GM12892 (cell line): ENCODE data around the gene TADA2A.
"Not testable (repeated sequence)": the region's sequence is repeated elsewhere in the genome, so short reads cannot be mapped to it uniquely, and the experiment has no call there.

Experiments
- DNase-seq: peaks from one replicate; pipeline ENCODE4 v3.0.0; 2011; ENCODE audit not compliant: insufficient read length
- FAIRE-seq: peaks from 2 replicates; lab custom pipeline; 2011; peaks lifted over from hg19 to GRCh38; lab: Jason Lieb, UNC
- POLR2A ChIP-seq: IDR thresholded peaks from 2 replicates; pipeline ENCODE4 v1.6.1; 2011; ENCODE audit warnings: low read depth, low read length, control low read depth
- POLR2AphosphoS5 ChIP-seq: IDR thresholded peaks from 2 replicates; pipeline ENCODE4 v1.6.1; 2011; ENCODE audit warnings: low read depth, low read length, control low read depth
- TAF1 ChIP-seq: IDR thresholded peaks from 2 replicates; pipeline ENCODE4 v1.6.1; 2011; ENCODE audit warnings: low read depth, mild to moderate bottlenecking, control low read depth, low read length, borderline replicate concordance

The TADA2A gene

GRCh38 chr17:37382056-37382455 is 24.6 kb upstream of the TADA2A start:
- DNase-seq: no peak
- FAIRE-seq: no peak
- TF ChIP-seq POLR2AphosphoS5: no peak
- TF ChIP-seq TAF1: no peak
- TF ChIP-seq POLR2A: no peak

DNA sequence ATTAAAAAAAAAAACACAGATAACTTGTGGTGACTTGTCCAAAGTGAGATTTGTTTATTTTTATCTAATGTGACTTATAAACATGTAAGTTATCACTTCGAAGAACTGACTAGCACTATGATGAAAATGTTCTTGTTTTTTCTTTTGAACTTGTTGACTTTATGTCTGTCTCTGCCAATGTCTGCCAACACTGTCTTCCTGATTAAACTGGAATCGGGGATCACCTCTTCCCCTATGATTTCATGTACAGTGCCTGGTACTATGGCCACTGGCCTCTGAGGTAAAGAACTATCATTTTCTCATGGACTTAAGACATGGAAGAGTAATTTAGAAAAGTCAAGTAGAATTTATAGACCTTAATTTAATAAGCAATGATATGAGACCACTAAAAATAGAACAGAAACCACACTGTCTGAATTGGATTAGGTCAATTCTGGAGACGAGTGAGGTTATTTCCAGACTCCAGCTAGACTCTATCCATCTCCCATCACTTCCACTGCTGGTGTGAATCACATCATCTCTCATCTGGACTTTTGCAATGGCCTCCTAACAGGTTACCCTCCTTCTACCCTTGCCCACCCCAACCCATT is 22.0 kb upstream of the TADA2A start:
- no peak for TF ChIP-seq POLR2AphosphoS5
- TF ChIP-seq TAF1: no peak
- TF ChIP-seq POLR2A: no peak
- no peak for FAIRE-seq
- DNase-seq: no peak

DNA sequence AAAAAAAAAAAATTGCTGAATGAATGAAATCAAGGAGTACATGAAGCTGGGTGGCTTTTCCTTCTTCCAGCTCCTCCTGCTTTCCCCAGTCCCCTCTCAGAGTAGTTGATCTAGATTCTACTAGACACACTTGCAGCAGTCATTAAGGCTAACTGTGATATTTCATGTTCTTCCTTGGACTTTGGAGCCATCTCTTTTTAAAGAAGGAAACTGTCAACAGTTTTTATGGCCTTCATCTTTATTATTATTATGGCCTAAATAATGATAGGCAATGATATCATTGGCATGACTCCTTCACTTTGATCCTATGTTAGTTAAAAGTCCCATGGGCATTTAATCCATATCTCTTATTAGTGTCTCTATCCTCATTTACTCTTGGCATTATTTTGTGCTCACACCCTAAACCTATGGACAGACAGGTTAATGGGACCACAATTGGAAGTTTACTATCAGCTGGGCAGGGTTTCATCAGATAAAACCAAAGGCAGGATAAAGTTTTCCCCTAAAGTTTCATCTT is 21.2 kb upstream of the TADA2A start:
- no peak for TF ChIP-seq TAF1
- TF ChIP-seq POLR2A: no peak
- no peak for TF ChIP-seq POLR2AphosphoS5
- DNase-seq (no peak), FAIRE-seq (no peak)

DNA sequence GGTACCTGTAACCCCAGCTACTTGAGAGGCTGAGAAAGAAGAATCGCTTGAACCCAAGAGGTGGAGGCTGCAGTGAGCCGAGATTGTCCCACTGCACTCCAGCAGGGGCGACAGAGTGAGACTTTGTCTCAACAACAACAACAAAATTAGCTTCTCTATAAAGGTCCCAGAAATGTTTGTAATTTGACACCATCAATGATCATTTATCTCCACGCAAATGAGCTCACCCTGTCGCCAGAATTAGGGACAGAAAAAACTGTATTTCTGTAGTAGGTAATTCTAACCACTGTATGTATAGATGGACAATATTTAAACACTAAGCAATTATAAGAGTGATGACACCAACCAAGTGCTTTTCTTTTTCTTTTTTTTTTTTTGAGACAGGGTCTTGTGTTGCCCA is 20.2 kb upstream of the TADA2A start:
- no peak for TF ChIP-seq POLR2AphosphoS5
- no peak for TF ChIP-seq POLR2A
- no peak for TF ChIP-seq TAF1
- no peak for DNase-seq
- FAIRE-seq: no peak

- no peak for FAIRE-seq
- DNase-seq: no peak
- TF ChIP-seq TAF1: no peak
- TF ChIP-seq POLR2A: no peak
- no peak for TF ChIP-seq POLR2AphosphoS5
Measured at GRCh38 chr17:37388266-37388665, 18.4 kb upstream of the TADA2A start.

GRCh38 chr17:37389160-37389559 is 17.5 kb upstream of the TADA2A start:
- FAIRE-seq (no peak), DNase-seq (no peak)
- TF ChIP-seq POLR2A: no peak
- no peak for TF ChIP-seq POLR2AphosphoS5
- TF ChIP-seq TAF1: no peak

DNA sequence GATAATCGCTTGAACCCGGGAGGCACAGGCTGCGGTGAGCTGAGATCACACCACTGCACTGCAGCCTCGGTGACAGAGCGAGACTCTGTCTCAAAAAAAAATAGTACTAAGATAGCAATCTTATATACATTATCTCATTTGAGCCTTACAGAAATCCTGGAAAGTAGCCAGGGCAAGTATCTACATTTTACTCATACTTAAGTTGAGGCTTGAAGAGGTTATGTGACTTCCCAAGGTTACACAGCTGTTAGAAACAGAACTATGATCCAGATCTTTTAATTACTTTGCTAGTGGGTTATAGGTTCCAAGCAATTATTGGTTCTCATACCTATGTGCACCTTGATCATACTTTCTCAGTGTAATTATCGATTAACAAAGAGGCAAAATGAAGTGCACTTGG is 15.5 kb upstream of the TADA2A start:
- DNase-seq: no peak
- no peak for FAIRE-seq
- no peak for TF ChIP-seq POLR2AphosphoS5
- no peak for TF ChIP-seq POLR2A
- TF ChIP-seq TAF1: no peak

DNA sequence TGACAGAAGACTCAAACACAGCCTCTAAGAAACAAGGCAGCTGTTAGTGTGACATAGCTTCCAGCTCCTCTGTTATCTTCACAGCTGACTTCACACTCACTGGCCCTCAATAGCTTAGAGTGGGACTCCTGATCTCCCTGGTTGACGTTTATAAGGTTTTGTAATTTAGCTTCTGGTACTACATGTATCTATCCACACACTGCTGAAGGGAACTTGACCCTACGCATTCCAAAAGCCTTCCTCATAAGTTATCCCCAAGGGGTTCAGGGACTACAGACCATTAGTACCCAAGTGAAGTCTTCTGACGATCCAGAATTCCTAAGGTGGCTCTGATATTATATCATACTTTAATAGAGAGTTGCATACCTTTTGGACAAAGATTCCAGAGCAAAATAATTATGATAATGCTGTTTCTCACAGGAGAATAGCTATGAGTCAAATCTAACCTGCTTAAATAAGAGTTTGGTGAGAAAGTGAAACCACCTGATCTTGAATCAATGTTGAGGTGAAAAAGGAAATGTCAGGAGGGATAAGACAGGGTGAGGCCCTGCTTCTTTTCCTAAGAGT is 14.6 kb upstream of the TADA2A start:
- no peak for TF ChIP-seq POLR2A
- no peak for TF ChIP-seq POLR2AphosphoS5
- no peak for TF ChIP-seq TAF1

GRCh38 chr17:37393352-37393751 is 13.3 kb upstream of the TADA2A start:
- no peak for DNase-seq
- FAIRE-seq: no peak
- TF ChIP-seq POLR2AphosphoS5 (no peak), POLR2A (no peak), TAF1 (no peak)

More for the DNA sequence above, 14.6 kb upstream of the TADA2A start:
- DNase-seq (peak; percentile 19), FAIRE-seq (no peak)

GRCh38 chr17:37399265-37399803 is 7.4 kb upstream of the TADA2A start:
- DNase-seq: no peak
- TF ChIP-seq POLR2A (no peak), TAF1 (no peak), POLR2AphosphoS5 (no peak)
- no peak for FAIRE-seq

GRCh38 chr17:37400505-37400904 is 6.2 kb upstream of the TADA2A start:
- TF ChIP-seq POLR2AphosphoS5 (no peak), TAF1 (no peak)
- DNase-seq (no peak), FAIRE-seq (no peak)

DNA sequence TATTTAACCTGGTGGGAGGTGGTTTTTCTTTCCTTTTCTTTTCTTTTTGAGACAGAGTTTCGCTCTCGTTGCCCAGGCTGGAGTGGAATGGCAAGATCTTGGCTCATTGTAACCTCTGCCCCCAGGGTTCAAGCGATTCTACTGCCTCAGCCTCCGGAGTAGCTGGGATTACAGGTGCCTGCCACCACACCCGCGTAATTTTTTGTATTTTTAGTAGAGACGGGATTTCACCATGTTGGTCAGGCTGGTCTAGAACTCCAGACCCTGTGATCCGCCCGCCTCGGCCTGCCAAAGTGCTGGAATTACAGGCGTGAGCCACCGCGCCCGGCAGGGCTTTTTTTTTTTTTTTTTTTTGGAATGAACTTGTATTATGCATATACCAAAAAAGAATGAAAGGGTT is 1.2 kb upstream of the TADA2A start:
- FAIRE-seq, DNase-seq: not testable (repeated sequence)
